Kidney (tissue), 14 donors: ENCODE results near the gene TMEM164. TPM values are rescaled to one million over a fixed set of nuclear protein-coding genes. Genes with fewer than 3 reads are reported as not detected.

Experiments
- DNase-seq, 5 donors: peaks; one replicate each; pipeline ENCODE4 v3.0.0-alpha.2; 2013 to 2020
- FAIRE-seq: peaks from 2 replicates; lab custom pipeline; 2012; peaks lifted over from hg19 to GRCh38; lab: Jason Lieb, UNC
- H3K27ac ChIP-seq, 2 donors: one replicate each; pipeline ENCODE4 v1.7.0; 2013; ENCODE audit warnings: low read depth in 2 of 2, low read length in 2 of 2, inconsistent platforms in 1 of 2
- H3K27me3 ChIP-seq: one replicate; pipeline ENCODE4 v1.7.1; 2013; ENCODE audit warnings: low read length, inconsistent platforms; ENCODE audit not compliant: control insufficient read depth, insufficient read depth
- H3K36me3 ChIP-seq, 3 donors: one replicate each; pipeline versions ENCODE4 v1.7.0 to v1.7.1; 2013; ENCODE audit warnings: low read length in 3 of 3, control low read depth in 1 of 3, inconsistent platforms in 1 of 3; ENCODE audit not compliant: insufficient read depth in 3 of 3, control insufficient read depth in 2 of 3
- H3K4me1 ChIP-seq, 3 donors: one replicate each; pipeline versions ENCODE4 v1.7.0 to v1.7.1; 2013; ENCODE audit warnings: low read length in 3 of 3, inconsistent platforms in 1 of 3, low read depth in 1 of 3; ENCODE audit not compliant: control insufficient read depth in 2 of 3, insufficient read depth in 2 of 3
- H3K4me3 ChIP-seq, 3 donors: one replicate each; pipeline versions ENCODE4 v1.7.0 to v1.8.1; 2013; ENCODE audit warnings: low read length in 3 of 3, control low read depth in 1 of 3, inconsistent platforms in 1 of 3
- H3K9ac ChIP-seq, 3 donors: one replicate each; pipeline versions ENCODE4 v1.7.0 to v1.7.1; 2013; ENCODE audit warnings: low read length in 3 of 3, control low read depth in 1 of 3, inconsistent platforms in 1 of 3
- H3K9me3 ChIP-seq, 3 donors: one replicate each; pipeline versions ENCODE4 v1.7.0 to v1.7.1; 2013; ENCODE audit warnings: low read length in 3 of 3, control low read depth in 1 of 3, inconsistent platforms in 1 of 3; ENCODE audit not compliant: control insufficient read depth in 2 of 3, insufficient read depth in 1 of 3
- intact Hi-C: fragments of 100-400 bp; cut with DNase I; formaldehyde crosslinking; loops from one replicate; pipeline ENCODE4 v1.11.1; 2022
- polyA plus RNA-seq: library from polyadenylated mRNA; stranded (reverse); fragments of 350-450 nt; fragmentation: Illumina TruSeq; extraction: RNeasy Lipid Tissue Mini Kit (QIAGEN cat#74804); gene quantifications from one replicate; pipeline ENCODE4 v1.2.3, GENCODE V29; 2014; ENCODE audit warnings: low read depth, low replicate concordance; ENCODE audit not compliant: insufficient read depth
- total RNA-seq: library from RNA; stranded (reverse); fragmentation: NEBNext Ultra II Directional; extraction: Animal tissue kit (Norgen Biotek cat#: 25700); gene quantifications from one replicate; pipeline ENCODE4 v1.2.1, GENCODE V29; 2021
- TF ChIP-seq, protein P1 (sequence below): IDR thresholded peaks from 3 replicates; pipeline ENCODE4 v1.5.1; 2012; ENCODE audit warnings: mild to moderate bottlenecking, moderate library complexity, borderline replicate concordance; ENCODE audit not compliant: insufficient read depth; ENCODE audit errors: extremely low read depth
- donor health status: control.
- donor health status: control.
- donor health status: control.
- donor health status: control.
- donor health status: control.
- donor health status: DM: yes; HTN: yes; CAD: no.
- donor health status: Normal renal cell carcinoma (clear cell type).

The TMEM164 gene
- total and polyA plus RNA-seq, 2 donors from 2014 or later = 16.9 to 36.0 TPM

DNA sequence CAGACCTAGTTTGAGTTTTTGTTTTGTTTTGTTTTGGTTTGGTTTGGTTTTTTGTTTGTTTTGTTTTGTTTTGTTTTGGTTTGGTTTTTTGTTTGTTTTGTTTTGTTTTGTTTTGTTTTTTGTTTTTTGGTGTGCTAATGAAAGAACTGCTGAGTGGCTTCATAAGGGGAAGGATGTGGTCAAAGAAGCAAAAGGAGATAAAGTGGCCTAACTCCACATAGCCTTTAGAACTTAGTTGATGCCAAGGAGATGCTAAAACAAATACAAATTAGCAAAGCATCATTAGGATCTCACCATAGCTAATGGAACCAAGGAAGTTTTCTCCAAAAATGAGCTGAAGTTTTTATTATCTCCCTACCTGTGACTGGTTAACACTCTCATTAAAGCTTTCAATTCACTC, 44.6 kb upstream of the TMEM164 start:
- FAIRE-seq = peak; percentile 94

DNA sequence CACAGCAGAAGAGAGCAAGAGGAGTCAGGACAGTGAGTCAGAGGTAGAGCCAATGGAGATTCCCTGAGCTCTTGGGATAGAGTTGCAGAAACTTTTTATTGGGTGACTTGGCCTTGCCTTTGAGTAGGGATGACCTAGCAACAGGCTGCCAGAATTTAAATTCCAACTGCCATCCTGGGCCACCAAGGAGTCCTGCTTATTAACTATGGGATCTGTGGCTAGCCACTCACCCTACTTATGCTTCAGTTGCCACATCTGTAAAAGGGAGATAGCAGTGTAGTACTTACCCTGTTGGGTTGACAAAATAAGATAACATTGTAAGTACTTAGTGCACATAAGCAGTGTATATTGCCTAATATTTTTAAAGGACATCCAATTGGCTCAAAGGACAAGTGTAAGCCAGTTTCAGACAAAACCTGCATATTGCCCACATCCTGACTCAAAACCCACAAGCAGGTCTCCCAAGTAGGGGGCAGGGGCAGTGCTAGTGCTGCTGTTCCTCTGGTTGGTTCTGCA, 43.5 kb upstream of the TMEM164 start:
- H3K36me3 ChIP-seq = no peaks in the 10 kb centered on the region
- intact Hi-C loops = no loop called here
- no peak for FAIRE-seq
- H3K27me3 ChIP-seq = no peaks in the 10 kb centered on the region
- H3K4me1 ChIP-seq = no peaks in the 10 kb centered on the region
- H3K9ac ChIP-seq = no peak overlapping the region
- H3K9me3 ChIP-seq = no peaks in the 10 kb centered on the region
- no peak for DNase-seq
- H3K4me3 ChIP-seq = no peak overlapping the region
- TF ChIP-seq, protein P1, sequence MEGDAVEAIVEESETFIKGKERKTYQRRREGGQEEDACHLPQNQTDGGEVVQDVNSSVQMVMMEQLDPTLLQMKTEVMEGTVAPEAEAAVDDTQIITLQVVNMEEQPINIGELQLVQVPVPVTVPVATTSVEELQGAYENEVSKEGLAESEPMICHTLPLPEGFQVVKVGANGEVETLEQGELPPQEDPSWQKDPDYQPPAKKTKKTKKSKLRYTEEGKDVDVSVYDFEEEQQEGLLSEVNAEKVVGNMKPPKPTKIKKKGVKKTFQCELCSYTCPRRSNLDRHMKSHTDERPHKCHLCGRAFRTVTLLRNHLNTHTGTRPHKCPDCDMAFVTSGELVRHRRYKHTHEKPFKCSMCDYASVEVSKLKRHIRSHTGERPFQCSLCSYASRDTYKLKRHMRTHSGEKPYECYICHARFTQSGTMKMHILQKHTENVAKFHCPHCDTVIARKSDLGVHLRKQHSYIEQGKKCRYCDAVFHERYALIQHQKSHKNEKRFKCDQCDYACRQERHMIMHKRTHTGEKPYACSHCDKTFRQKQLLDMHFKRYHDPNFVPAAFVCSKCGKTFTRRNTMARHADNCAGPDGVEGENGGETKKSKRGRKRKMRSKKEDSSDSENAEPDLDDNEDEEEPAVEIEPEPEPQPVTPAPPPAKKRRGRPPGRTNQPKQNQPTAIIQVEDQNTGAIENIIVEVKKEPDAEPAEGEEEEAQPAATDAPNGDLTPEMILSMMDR = no peak
- no peak overlapping the region for H3K27ac ChIP-seq

More for the DNA sequence above, 44.6 kb upstream of the TMEM164 start:
- H3K9ac ChIP-seq = no peak overlapping the region
- no peak for DNase-seq
- H3K27ac ChIP-seq = no peak overlapping the region
- no peaks in the 10 kb centered on the region for H3K4me1 ChIP-seq
- TF ChIP-seq, protein P1 = no peak
- no peak overlapping the region for H3K4me3 ChIP-seq
- intact Hi-C loops = no loop called here
- H3K36me3 ChIP-seq = no peaks in the 10 kb centered on the region
- no peaks in the 10 kb centered on the region for H3K27me3 ChIP-seq
- H3K9me3 ChIP-seq = no peaks in the 10 kb centered on the region

DNA sequence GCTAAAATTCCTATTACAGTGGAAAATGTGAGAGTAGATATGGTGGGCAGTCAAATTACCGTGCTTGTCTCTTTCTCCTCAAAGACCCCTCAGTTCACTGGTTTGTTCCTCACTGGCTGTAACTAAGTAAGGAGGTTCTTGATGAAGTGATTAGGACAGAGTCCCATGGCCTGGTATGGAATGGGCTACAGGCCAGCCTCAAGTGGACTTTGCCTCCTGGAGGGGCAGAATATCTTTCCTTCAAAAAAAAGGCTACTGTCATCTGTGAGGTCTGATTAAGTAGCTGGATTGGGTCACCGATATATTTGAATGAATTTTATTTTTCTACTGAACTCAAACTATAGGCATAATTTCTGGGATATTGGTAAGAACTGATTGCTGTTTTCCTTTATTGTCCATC, 38.5 kb upstream of the TMEM164 start:
- DNase-seq = no peak
- H3K9me3 ChIP-seq = no peaks in the 10 kb centered on the region
- H3K4me3 ChIP-seq = no peak overlapping the region
- H3K27ac ChIP-seq = no peak overlapping the region
- intact Hi-C loops = no loop called here
- no peak overlapping the region for H3K9ac ChIP-seq
- no peaks in the 10 kb centered on the region for H3K36me3 ChIP-seq
- H3K27me3 ChIP-seq = no peaks in the 10 kb centered on the region
- FAIRE-seq = no peak
- no peaks in the 10 kb centered on the region for H3K4me1 ChIP-seq
- TF ChIP-seq, protein P1 = no peak

DNA sequence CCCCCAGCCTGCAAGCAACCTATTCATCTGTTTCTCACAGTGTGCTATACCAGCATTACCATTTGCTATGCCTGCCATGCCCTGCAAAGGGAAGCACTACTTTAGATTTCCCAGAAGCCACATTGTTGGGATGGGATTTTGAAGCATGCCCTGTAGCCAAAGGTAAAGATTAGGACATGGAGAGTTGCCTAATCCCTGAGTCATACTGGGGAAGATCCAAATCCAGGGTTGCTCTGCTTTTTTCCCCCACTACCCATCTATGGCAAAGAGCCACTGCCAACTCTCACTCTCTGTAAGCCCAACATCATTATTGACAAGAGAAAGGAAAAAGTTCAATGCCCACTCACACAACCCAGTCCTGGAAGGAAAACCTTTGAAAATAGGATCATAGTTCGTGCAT, 36.7 kb upstream of the TMEM164 start:
- H3K4me3 ChIP-seq = no peak overlapping the region
- H3K36me3 ChIP-seq = no peaks in the 10 kb centered on the region
- H3K9ac ChIP-seq = no peak overlapping the region
- TF ChIP-seq, protein P1 = no peak
- H3K4me1 ChIP-seq = no peaks in the 10 kb centered on the region
- H3K27ac ChIP-seq = no peak overlapping the region
- DNase-seq (no peak), FAIRE-seq (no peak)
- intact Hi-C loops = no loop called here
- no peaks in the 10 kb centered on the region for H3K9me3 ChIP-seq
- no peaks in the 10 kb centered on the region for H3K27me3 ChIP-seq
